ENCODE results near the gene DDX1. TPM values are rescaled to one million over a fixed set of nuclear protein-coding genes. Genes with fewer than 3 reads are reported as not detected.

The DDX1 gene
- total and polyA plus RNA-seq, 9 of the 15 experiments (the other 6 are each of a cell fraction or from before 2014, with no cell fraction given), result 116 to 277 (median 232) TPM

GRCh38 chr2:15555760-15556193 lies 35.9 kb upstream of the DDX1 start (continued):
- TF ChIP-seq KLF6 (CRISPR knock-in tag; IDR thresholded peaks at IDR 0.05; ENCODE audit: borderline replicate concordance), result no peak
- TF ChIP-seq CUX1 (CRISPR knock-in tag; IDR thresholded peaks at IDR 0.05), result no peak
- 0 out of 2 replicates have a peak, but pooled peaks have one; percentile 12 for TF ChIP-seq THRB (CRISPR knock-in tag; conservative IDR thresholded peaks at IDR 0.05)
- no peak for TF ChIP-seq CREBBP (IDR thresholded peaks at IDR 0.05; ENCODE audit: low read depth, low read length)
- TF ChIP-seq NBN (IDR thresholded peaks at IDR 0.05; ENCODE audit: low read depth), result 0 out of 2 replicates have a peak, but pooled peaks have one; percentile 23
- TF ChIP-seq DACH1 (IDR thresholded peaks at IDR 0.05; ENCODE audit: partially characterized antibody), result no peak
- no peak for TF ChIP-seq TEAD1 (CRISPR knock-in tag; IDR thresholded peaks at IDR 0.05)
- no peak; the same call in 1 of the 2 replicates for TF ChIP-seq BACH1 (tag; IDR thresholded peaks at IDR 0.05)
- peak; percentile 11 for TF ChIP-seq TAF9B (IDR thresholded peaks at IDR 0.05; ENCODE audit: partially characterized antibody)
- TF ChIP-seq NFATC3 (IDR thresholded peaks at IDR 0.05), result no peak
- TF ChIP-seq ZNF584 (CRISPR knock-in tag; IDR thresholded peaks at IDR 0.05; ENCODE audit: low read depth), result no peak
- no peak for TF ChIP-seq STAT5B (CRISPR knock-in tag; IDR thresholded peaks at IDR 0.05)
- no peak for TF ChIP-seq GTF3C2 (IDR thresholded peaks at IDR 0.05; ENCODE audit: borderline replicate concordance, extremely low read depth, insufficient read length)
- no peak for TF ChIP-seq KLF1 (tag; IDR thresholded peaks at IDR 0.05)
- TF ChIP-seq ZNF277 (CRISPR knock-in tag; IDR thresholded peaks at IDR 0.05; ENCODE audit: borderline replicate concordance), result no peak
- TF ChIP-seq PPARD (CRISPR knock-in tag; IDR thresholded peaks at IDR 0.05), result no peak

All from K562 (cell line).